GM23338 (cell line): Measurements from ENCODE around the gene TBX19. TPM values are rescaled to one million over a fixed set of nuclear protein-coding genes. Genes with fewer than 3 reads are reported as not detected.

Experiments used
- ATAC-seq: fragments of 200-7000 bp; cut with Tn5 transposase; 3 replicates; pipeline ENCODE4 v1.9.1; 2020
- DNase-seq: peaks from one replicate; pipeline ENCODE4 v3.0.0-alpha.2; 2015; ENCODE audit warnings: low spot score
- H2AFZ ChIP-seq: fragments of 200-600 bp; sonication (generic); 2 replicates; pipeline ENCODE4 v1.8.0; 2016; ENCODE audit warnings: antibody characterized with exemption, mild to moderate bottlenecking, moderate library complexity
- H3F3A ChIP-seq: fragments of 200-600 bp; sonication (generic); replicated peaks from 2 replicates; pipeline ENCODE4 v1.8.0; 2017; ENCODE audit warnings: antibody characterized with exemption, mixed run types, low read depth
- H3K27ac ChIP-seq: fragments of 200-600 bp; sonication (generic); 2 replicates; pipeline ENCODE4 v1.6.1; 2016; ENCODE audit warnings: low read depth
- H3K27me3 ChIP-seq: fragments of 200-600 bp; sonication (generic); 2 replicates; pipeline ENCODE4 v1.8.0; 2016; ENCODE audit warnings: mild to moderate bottlenecking, mixed run types, moderate library complexity; ENCODE audit not compliant: insufficient read depth
- H3K36me3 ChIP-seq: fragments of 200-600 bp; sonication (generic); 2 replicates; pipeline ENCODE4 v1.8.0; 2016; ENCODE audit warnings: mild to moderate bottlenecking; ENCODE audit not compliant: insufficient read depth
- H3K4me1 ChIP-seq: fragments of 200-600 bp; sonication (generic); 2 replicates; pipeline ENCODE4 v1.8.0; 2016; ENCODE audit warnings: mild to moderate bottlenecking, moderate library complexity; ENCODE audit not compliant: insufficient read depth
- H3K4me2 ChIP-seq: fragments of 200-600 bp; sonication (generic); 2 replicates; pipeline ENCODE4 v1.7.1; 2017; ENCODE audit warnings: mixed run types
- H3K4me3 ChIP-seq: fragments of 200-600 bp; sonication (generic); 2 replicates; pipeline ENCODE4 v1.6.1; 2016; ENCODE audit warnings: mixed run types
- H3K79me2 ChIP-seq: fragments of 200-600 bp; sonication (generic); replicated peaks from 2 replicates; pipeline ENCODE4 v1.8.0; 2017; ENCODE audit warnings: mild to moderate bottlenecking; ENCODE audit not compliant: insufficient read depth
- H3K9me2 ChIP-seq: fragments of 200-600 bp; sonication (generic); 2 replicates; pipeline ENCODE4 v1.8.0; 2017; ENCODE audit not compliant: insufficient read depth
- H4K20me1 ChIP-seq: fragments of 200-600 bp; sonication (generic); replicated peaks from 2 replicates; pipeline ENCODE4 v1.8.0; 2017; ENCODE audit warnings: mild to moderate bottlenecking; ENCODE audit not compliant: insufficient read depth
- H3K27ac Mint-ChIP-seq: 2 replicates; pipeline ENCODE4 v1.8.0; 2020; ENCODE audit warnings: inconsistent platforms, mild to moderate bottlenecking, moderate library complexity, mixed read lengths
- H3K27me3 Mint-ChIP-seq: 3 replicates; pipeline ENCODE4 v1.8.0; 2022; ENCODE audit warnings: low read depth, mild to moderate bottlenecking, moderate library complexity, mixed read lengths, inconsistent platforms; ENCODE audit not compliant: insufficient read depth, poor library complexity
- H3K36me3 Mint-ChIP-seq: 3 replicates; pipeline ENCODE4 v1.8.0; 2021; ENCODE audit warnings: low read depth, mild to moderate bottlenecking, inconsistent platforms, moderate library complexity, mixed read lengths
- H3K4me1 Mint-ChIP-seq: 3 replicates; pipeline ENCODE4 v1.8.0; 2020; ENCODE audit warnings: mild to moderate bottlenecking, inconsistent platforms, mixed read lengths
- H3K4me3 Mint-ChIP-seq: 3 replicates; pipeline ENCODE4 v1.8.0; 2021; ENCODE audit warnings: moderate library complexity, mild to moderate bottlenecking, inconsistent platforms, mixed read lengths
- H3K9me3 Mint-ChIP-seq: 3 replicates; pipeline ENCODE4 v1.8.0; 2020; ENCODE audit warnings: moderate library complexity, mild to moderate bottlenecking, inconsistent platforms, mixed read lengths
- CREB1 ChIP-seq: fragments of 250-450 bp; sonication (Bioruptor Pico); IDR thresholded peaks from 2 replicates; pipeline ENCODE4 v1.5.0; 2020; ENCODE audit warnings: low read depth, mild to moderate bottlenecking, moderate library complexity
- CTCF ChIP-seq, 2 experiments: fragments of 200-600 bp in 1 of 2; sonication (generic) in 1 of 2; conservative IDR thresholded peaks; 2 replicates each; pipeline versions ENCODE4 v1.5.1 to v1.6.1; 2016 to 2017; ENCODE audit warnings: antibody characterized with exemption in 2 of 2, low read depth in 2 of 2, mild to moderate bottlenecking in 2 of 2, moderate library complexity in 1 of 2
- ETS1 ChIP-seq: IDR thresholded peaks from 2 replicates; pipeline ENCODE4 v1.6.1; 2016; ENCODE audit warnings: antibody characterized with exemption
- EZH2 ChIP-seq: fragments of 200-600 bp; sonication (generic); IDR thresholded peaks from one replicate; pipeline ENCODE4 v1.8.0; 2017; ENCODE audit warnings: antibody characterized with exemption, mild to moderate bottlenecking, low read depth; ENCODE audit not compliant: unreplicated experiment
- EZH2phosphoT487 ChIP-seq: fragments of 200-600 bp; sonication (generic); IDR thresholded peaks from one replicate; pipeline ENCODE4 v1.8.1; 2018; ENCODE audit warnings: antibody characterized with exemption; ENCODE audit not compliant: unreplicated experiment
- JUNB ChIP-seq: IDR thresholded peaks from one replicate; pipeline ENCODE4 v1.6.1; 2016; ENCODE audit warnings: antibody characterized with exemption; ENCODE audit not compliant: unreplicated experiment
- NANOG ChIP-seq: IDR thresholded peaks from 2 replicates; pipeline ENCODE4 v1.6.1; 2016; ENCODE audit warnings: antibody characterized with exemption, borderline replicate concordance
- POLR2AphosphoS5 ChIP-seq: IDR thresholded peaks from 2 replicates; pipeline ENCODE4 v1.6.1; 2016; ENCODE audit warnings: antibody characterized with exemption, low read depth
- REST ChIP-seq: IDR thresholded peaks from one replicate; pipeline ENCODE4 v1.6.1; 2018; ENCODE audit warnings: antibody characterized with exemption; ENCODE audit not compliant: unreplicated experiment
- STAT1 ChIP-seq: IDR thresholded peaks from one replicate; pipeline ENCODE4 v1.6.1; 2016; ENCODE audit warnings: antibody characterized with exemption; ENCODE audit not compliant: unreplicated experiment
- ZNF114 ChIP-seq: fragments of 250-450 bp; sonication (Bioruptor Pico); IDR thresholded peaks from 2 replicates; pipeline ENCODE4 v1.5.0; 2020; ENCODE audit warnings: mild to moderate bottlenecking, moderate library complexity
- ZNF331 ChIP-seq: fragments of 250-450 bp; sonication (Bioruptor Pico); IDR thresholded peaks from 2 replicates; pipeline ENCODE4 v1.5.0; 2020; ENCODE audit warnings: low read depth, mild to moderate bottlenecking, moderate library complexity
- ZNF462 ChIP-seq: fragments of 250-450 bp; sonication (Bioruptor Pico); IDR thresholded peaks from 2 replicates; pipeline ENCODE4 v1.5.0; 2020; ENCODE audit warnings: mild to moderate bottlenecking, moderate library complexity
- polyA plus RNA-seq: library from polyadenylated mRNA; unstranded; fragments of >200 nt; fragmentation: Nextera tagmentation; extraction: Ambion mirVana; gene quantifications from 2 replicates; pipeline ENCODE4 v1.2.1, GENCODE V29; 2016
- total RNA-seq: library from RNA; depleted of rRNA; stranded (reverse); fragments of >200 nt; shearing (Covaris generic); gene quantifications from 2 replicates; pipeline ENCODE4 v1.2.3, GENCODE V29; 2014

Gene TBX19
- total and polyA plus RNA-seq, 2 experiments from 2014 or later, result 0.76 to 1.1 TPM

GRCh38 chr1:168312718-168313604, 32.3 kb downstream of the TBX19 start:
- Mint-ChIP-seq H3K4me1 (no peaks in the 10 kb centered on the region), H3K27me3 (peaks cover 6% of the 10 kb centered on the region), H3K36me3 (no peaks in the 10 kb centered on the region), H3K4me3 (no peak overlapping the region), H3K27ac (no peak overlapping the region), H3K9me3 (no peaks in the 10 kb centered on the region)
- Histone ChIP-seq H3K79me2 (no peaks in the 10 kb centered on the region), H3K9me2 (peaks cover 14% of the 10 kb centered on the region; the same call in 1 of the 2 replicates), H3K4me1 (no peaks in the 10 kb centered on the region), H3K27ac (no peak overlapping the region), H3K4me2 (no peak overlapping the region), H3K27me3 (no peaks in the 10 kb centered on the region), H2AFZ (no peak overlapping the region), H3F3A (no peaks in the 10 kb centered on the region), H3K36me3 (no peaks in the 10 kb centered on the region), H3K4me3 (no peak overlapping the region), H4K20me1 (no peaks in the 10 kb centered on the region)
- TF ChIP-seq ZNF462 (CRISPR knock-in tag) (no peak), REST (no peak), CTCF (conservative IDR thresholded peaks at IDR 0.05; ENCODE audit: low read depth in 2 of 2) (no peak), CREB1 (CRISPR knock-in tag) (no peak), JUNB (no peak), NANOG (no peak), EZH2phosphoT487 (no peak), ETS1 (no peak), STAT1 (no peak), POLR2AphosphoS5 (no peak), EZH2 (no peak), ZNF331 (CRISPR knock-in tag) (no peak), ZNF114 (no peak)
- DNase-seq (no peak), ATAC-seq (no peak)
